Transverse colon (tissue), 3 donors: ENCODE data around the gene GNGT1.
"Not testable (repeated sequence)": the region's sequence is repeated elsewhere in the genome, so short reads cannot be mapped to it uniquely, and the experiment has no call there.

Source experiments
- CTCF ChIP-seq, 5 experiments: fragments of 200-600 bp in 3 of 5; fragments of 450-650 bp in 2 of 5; sonication (generic) in 3 of 5; IDR thresholded peaks; 1 replicate in 2 of 5; 2 replicates in 3 of 5; pipeline ENCODE4 v1.5.1; 2016 to 2017; ENCODE audit warnings: antibody characterized with exemption in 5 of 5, inconsistent platforms in 3 of 5, mild to moderate bottlenecking in 2 of 5, moderate library complexity in 1 of 5
- POLR2A ChIP-seq: fragments of 450-650 bp; IDR thresholded peaks from one replicate; pipeline ENCODE4 v1.6.1; 2016; ENCODE audit warnings: antibody characterized with exemption, mild to moderate bottlenecking, moderate library complexity

GRCh38 chr7:93915206-93915842, 9.0 kb downstream of the GNGT1 start:
- TF ChIP-seq CTCF (IDR thresholded peaks at IDR 0.05); POLR2A: not testable (repeated sequence)
